ENCODE results near the gene SORCS2. TPM values are rescaled to one million over a fixed set of nuclear protein-coding genes. Genes with fewer than 3 reads are reported as not detected.
A peak's percentile ranks its signal among the peaks of the same experiment; 100 is the strongest.

Gene SORCS2
- total RNA-seq, 1 donor, result 0.27 TPM

- no peak for DNase-seq (ENCODE audit: low read depth)
- TF ChIP-seq, protein P1, sequence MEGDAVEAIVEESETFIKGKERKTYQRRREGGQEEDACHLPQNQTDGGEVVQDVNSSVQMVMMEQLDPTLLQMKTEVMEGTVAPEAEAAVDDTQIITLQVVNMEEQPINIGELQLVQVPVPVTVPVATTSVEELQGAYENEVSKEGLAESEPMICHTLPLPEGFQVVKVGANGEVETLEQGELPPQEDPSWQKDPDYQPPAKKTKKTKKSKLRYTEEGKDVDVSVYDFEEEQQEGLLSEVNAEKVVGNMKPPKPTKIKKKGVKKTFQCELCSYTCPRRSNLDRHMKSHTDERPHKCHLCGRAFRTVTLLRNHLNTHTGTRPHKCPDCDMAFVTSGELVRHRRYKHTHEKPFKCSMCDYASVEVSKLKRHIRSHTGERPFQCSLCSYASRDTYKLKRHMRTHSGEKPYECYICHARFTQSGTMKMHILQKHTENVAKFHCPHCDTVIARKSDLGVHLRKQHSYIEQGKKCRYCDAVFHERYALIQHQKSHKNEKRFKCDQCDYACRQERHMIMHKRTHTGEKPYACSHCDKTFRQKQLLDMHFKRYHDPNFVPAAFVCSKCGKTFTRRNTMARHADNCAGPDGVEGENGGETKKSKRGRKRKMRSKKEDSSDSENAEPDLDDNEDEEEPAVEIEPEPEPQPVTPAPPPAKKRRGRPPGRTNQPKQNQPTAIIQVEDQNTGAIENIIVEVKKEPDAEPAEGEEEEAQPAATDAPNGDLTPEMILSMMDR (IDR thresholded peaks at IDR 0.05; ENCODE audit: insufficient read depth, low read length), result no peak
- H3K4me3 ChIP-seq (ENCODE audit: low read depth, low read length), result no peak overlapping the region
Observed at GRCh38 chr4:7787681-7788141, 595.4 kb downstream of the SORCS2 start.

GRCh38 chr4:7788193-7788592 lies 595.9 kb downstream of the SORCS2 start:
- TF ChIP-seq, protein P1 (IDR thresholded peaks at IDR 0.05; ENCODE audit: insufficient read depth, low read length), result no peak
- no peak overlapping the region for H3K4me3 ChIP-seq (ENCODE audit: low read depth, low read length)
- DNase-seq (ENCODE audit: low read depth), result no peak

- peak; percentile 50 for DNase-seq (ENCODE audit: low read depth)
Observed at GRCh38 chr4:7788694-7789425, 596.5 kb downstream of the SORCS2 start.

DNA sequence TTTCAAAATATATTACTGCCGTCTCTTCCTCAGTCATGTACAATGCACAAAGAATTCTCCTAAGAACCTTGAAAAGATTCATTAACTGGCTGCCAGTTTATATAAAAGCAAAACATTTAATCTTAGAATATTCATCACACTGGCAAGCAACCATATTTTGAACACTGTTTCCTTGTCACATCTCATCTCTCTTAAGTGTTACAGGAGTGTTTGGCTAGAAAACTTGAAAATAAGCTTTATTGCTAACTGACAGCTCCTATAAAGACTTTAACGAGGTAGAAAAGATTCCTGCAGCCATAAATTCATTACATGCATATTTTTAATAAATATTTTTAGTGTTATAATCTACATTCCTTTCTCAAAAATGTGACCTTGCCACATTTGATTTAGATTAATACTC lies 597.7 kb downstream of the SORCS2 start:
- TF ChIP-seq, protein P1 (IDR thresholded peaks at IDR 0.05; ENCODE audit: insufficient read depth, low read length), result no peak
- H3K4me3 ChIP-seq (ENCODE audit: low read depth, low read length), result no peak overlapping the region
- no peak for DNase-seq (ENCODE audit: low read depth)

More at GRCh38 chr4:7788694-7789425, 596.5 kb downstream of the SORCS2 start:
- TF ChIP-seq, protein P1 (IDR thresholded peaks at IDR 0.05; ENCODE audit: insufficient read depth, low read length), result no peak
- no peak overlapping the region for H3K4me3 ChIP-seq (ENCODE audit: low read depth, low read length)

DNA sequence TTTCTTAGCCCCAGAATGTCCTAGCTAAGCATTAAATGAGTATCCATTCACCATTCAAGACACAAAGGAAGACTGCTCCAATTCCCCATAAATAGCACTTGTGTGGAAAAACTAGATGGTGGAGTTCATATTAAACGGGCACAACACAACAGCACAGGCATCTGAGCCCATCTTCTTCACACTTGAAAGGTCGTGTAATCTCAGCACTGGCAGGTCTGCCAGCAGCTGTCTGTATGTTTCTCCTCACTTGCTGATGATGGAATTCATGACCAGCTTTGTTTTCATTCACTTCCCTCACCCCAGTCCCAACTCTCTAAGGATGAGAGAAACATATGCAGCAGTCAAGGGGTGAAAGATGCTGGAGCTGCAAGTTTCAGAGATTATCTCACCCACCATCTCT lies 598.7 kb downstream of the SORCS2 start:
- DNase-seq (ENCODE audit: low read depth), result no peak
- no peak overlapping the region for H3K4me3 ChIP-seq (ENCODE audit: low read depth, low read length)
- TF ChIP-seq, protein P1 (IDR thresholded peaks at IDR 0.05; ENCODE audit: insufficient read depth, low read length), result no peak

Small RNA genes within 50 kb of the gene (small RNA-seq; reads per million reads assigned to genes)
- not detected for gene MIR4274
- gene MIR4798, result not detected

Other genes starting within 250 kb of the SORCS2 start
- gene TADA2B, start 149.2 kb upstream of the SORCS2 start, total RNA-seq (ENCODE audit: low replicate concordance), result 5.6 and 11.5 TPM in 2 replicates
- gene GRPEL1, start 124.5 kb upstream of the SORCS2 start, total RNA-seq (ENCODE audit: low replicate concordance), result 8.6 and 16.1 TPM in 2 replicates
- not detected in 2 replicates for gene PSAPL1, start 242.4 kb downstream of the SORCS2 start, total RNA-seq (ENCODE audit: low replicate concordance)